K562 (cell line): Measurements from ENCODE around the gene WNT6. TPM values are rescaled to one million over a fixed set of nuclear protein-coding genes. Genes with fewer than 3 reads are reported as not detected.

Source experiments
- ATAC-seq: fragments of 200-7000 bp; cut with Tn5 transposase; 3 replicates; pipeline ENCODE4 v1.9.1; 2020; ENCODE audit warnings: moderate library complexity
- BruUV-seq: library from RNA; stranded (reverse); fragments of 400-500 nt; replicated peaks from 2 replicates; lab custom pipeline; 2021; lab: Mats Ljungman, UMichigan
- CTCF ChIA-PET: fragments of 300-600 bp; formaldehyde crosslinking; extraction: SDS; loops from one replicate; lab custom pipeline; 2021; ENCODE audit warnings: low intra/inter-chr PET ratio; lab: Yijun Ruan, JAX
- POLR2A ChIA-PET: fragments of 300-600, 350-650 bp; sonication (Branson Sonifier 250); formaldehyde crosslinking; extraction: SDS; loops from one replicate; lab custom pipeline; 2021; ENCODE audit warnings: antibody characterized with exemption, inconsistent platforms; lab: Yijun Ruan, JAX
- DNase-seq, 4 experiments: peaks; one replicate each; pipeline versions ENCODE4 v3.0.0 to v3.0.0-alpha.2; 2011 to 2018; ENCODE audit warnings: low spot score in 3 of 4, mixed read lengths in 3 of 4; ENCODE audit errors: extremely low read depth in 1 of 4
- FAIRE-seq: peaks from 2 replicates; lab custom pipeline; 2011; peaks lifted over from hg19 to GRCh38; lab: Jason Lieb, UNC
- H2AFZ ChIP-seq: 2 replicates; pipeline ENCODE4 v1.6.0; 2011; ENCODE audit warnings: low read depth, low read length, control low read depth, inconsistent platforms
- H3K27ac ChIP-seq: fragments of 200-600 bp; 3 replicates; pipeline ENCODE4 v1.8.0; 2011; ENCODE audit warnings: low read depth, mild to moderate bottlenecking, control low read depth, inconsistent platforms, low read length, moderate library complexity, mixed read lengths; ENCODE audit errors: extremely low read depth
- H3K27me3 ChIP-seq, 2 experiments: fragments of 300-600 bp in 1 of 2; 2 replicates in 1 of 2; 3 replicates in 1 of 2; pipeline versions ENCODE4 v1.6.0 to v1.8.0; 2011; ENCODE audit warnings: inconsistent platforms in 2 of 2, low read length in 2 of 2, mild to moderate bottlenecking in 1 of 2, mixed read lengths in 1 of 2, moderate library complexity in 1 of 2; ENCODE audit not compliant: control insufficient read depth in 2 of 2, insufficient read depth in 2 of 2
- H3K36me3 ChIP-seq: fragments of 300-600 bp; 3 replicates; pipeline ENCODE4 v1.8.0; 2011; ENCODE audit warnings: mild to moderate bottlenecking, low read length, inconsistent platforms; ENCODE audit not compliant: control insufficient read depth, insufficient read depth
- H3K4me1 ChIP-seq, 2 experiments: fragments of 200-600 bp in 1 of 2; replicated peaks in 1 of 2; 2 replicates in 1 of 2; 3 replicates in 1 of 2; pipeline versions ENCODE4 v1.5.1 to v1.8.0; 2011; ENCODE audit warnings: inconsistent platforms in 2 of 2, low read length in 2 of 2, mild to moderate bottlenecking in 1 of 2, mixed read lengths in 1 of 2, moderate library complexity in 1 of 2; ENCODE audit not compliant: control insufficient read depth in 2 of 2, insufficient read depth in 2 of 2
- H3K4me2 ChIP-seq: 2 replicates; pipeline ENCODE4 v1.6.1; 2011; ENCODE audit warnings: low read length, control low read depth, inconsistent platforms, mixed read lengths; ENCODE audit not compliant: insufficient read depth
- H3K4me3 ChIP-seq: fragments of 200-600 bp; sonication (generic), shearing (Covaris generic); 2 replicates; pipeline ENCODE4 v1.5.1; 2016; ENCODE audit warnings: control low read depth, inconsistent platforms
- H3K79me2 ChIP-seq: fragments of 200-600 bp; 3 replicates; pipeline ENCODE4 v1.8.0; 2011; ENCODE audit warnings: low read length, inconsistent platforms; ENCODE audit not compliant: control insufficient read depth, insufficient read depth
- H3K9ac ChIP-seq, 2 experiments: 2 replicates each; pipeline versions ENCODE4 v1.6.0 to v1.6.1; 2011; ENCODE audit warnings: low read depth in 2 of 2, low read length in 2 of 2, control low read depth in 1 of 2, inconsistent platforms in 1 of 2, mild to moderate bottlenecking in 1 of 2, mixed read lengths in 1 of 2; ENCODE audit not compliant: insufficient read depth in 1 of 2
- H3K9me1 ChIP-seq: one replicate; pipeline ENCODE4 v1.6.0; 2011; ENCODE audit warnings: inconsistent platforms, mild to moderate bottlenecking, low read length, moderate library complexity; ENCODE audit not compliant: control insufficient read depth, insufficient read depth
- H3K9me3 ChIP-seq: replicated peaks from 2 replicates; pipeline ENCODE4 v1.5.1; 2011; ENCODE audit warnings: low read depth, low read length, inconsistent platforms; ENCODE audit not compliant: control insufficient read depth, insufficient read depth
- H4K20me1 ChIP-seq: replicated peaks from 2 replicates; pipeline ENCODE4 v1.6.1; 2011; ENCODE audit warnings: low read length, inconsistent platforms, mixed read lengths; ENCODE audit not compliant: control insufficient read depth, insufficient read depth
- CBX1 ChIP-seq: sonication (generic); IDR thresholded peaks from 2 replicates; pipeline ENCODE4 v1.6.1; 2016; ENCODE audit warnings: antibody characterized with exemption, low read depth, mild to moderate bottlenecking
- HOXB6 ChIP-seq: fragments of 250-450 bp; sonication (Bioruptor Pico); IDR thresholded peaks from 2 replicates; pipeline ENCODE4 v1.5.1; 2022; ENCODE audit warnings: mild to moderate bottlenecking, borderline replicate concordance
- MAZ ChIP-seq, 2 experiments: fragments of 450-650 bp in 1 of 2; sonication (generic) in 1 of 2; formaldehyde crosslinking; IDR thresholded peaks in 1 of 2; conservative IDR thresholded peaks in 1 of 2; 2 replicates each; pipeline versions ENCODE4 v1.4.0 to v1.5.0; 2020; ENCODE audit warnings: mild to moderate bottlenecking in 1 of 2, missing genetic modification reagents in 1 of 2
- PTBP1 ChIP-seq: fragments of 200-400 bp; formaldehyde crosslinking; IDR thresholded peaks from 2 replicates; pipeline ENCODE4 v1.6.1; 2017; ENCODE audit warnings: low read depth, low read length
- ZNF696 ChIP-seq: fragments of 250-450 bp; sonication (Bioruptor Pico); conservative IDR thresholded peaks from 2 replicates; pipeline ENCODE4 v1.4.0; 2020; ENCODE audit warnings: mild to moderate bottlenecking, moderate library complexity
- WGBS: fragments of 100-300 bp; shearing (Covaris generic); methylation state at CpG from one replicate; pipeline ENCODE4 v1.1.6; 2016; ENCODE audit warnings: low coverage, mixed read lengths; ENCODE audit not compliant: insufficient coverage; ENCODE audit errors: missing lambda C conversion rate; 5-methylcytosine and 5-hydroxymethylcytosine counted together
- in situ Hi-C: fragments of 300-500 bp; cut with MboI; formaldehyde crosslinking; loops from 4 replicates; pipeline ENCODE4 v1.15.0; 2018; ENCODE audit warnings: inconsistent platforms, mixed read lengths
- intact Hi-C: fragments of 100-400 bp; cut with micrococcal nuclease; formaldehyde crosslinking; loops from 2 replicates; pipeline ENCODE4 v1.14.2; 2022
- polyA plus RNA-seq, 8 experiments: library from polyadenylated mRNA; depleted of rRNA in 4 of 8; stranded (reverse) in 5 of 8; unstranded in 3 of 8; fragments of >200 nt; fragmentation: Nextera tagmentation in 2 of 8; fragmentation: Illumina TruSeq in 1 of 8; extraction: Ambion mirVana in 2 of 8; extraction: Trizol in 1 of 8; gene quantifications; 2 replicates each; pipeline versions ENCODE4 v1.2.1 to v1.2.3, GENCODE V29; 2011 to 2014; ENCODE audit warnings: inconsistent platforms in 1 of 8, missing spikeins in 1 of 8
- total RNA-seq, 7 experiments: library from RNA; depleted of rRNA in 6 of 7; stranded (reverse); fragments of >200 nt in 6 of 7; fragmentation: Illumina TruSeq in 2 of 7; extraction: Trizol in 2 of 7; gene quantifications; 2 replicates each; pipeline versions ENCODE4 v1.2.1 to v1.2.3, GENCODE V29; 2011 to 2021; ENCODE audit warnings: low replicate concordance in 1 of 7
- TF ChIP-seq, protein P1 (sequence below): sonication (generic); formaldehyde crosslinking; IDR thresholded peaks from 2 replicates; pipeline ENCODE4 v1.8.1; 2023; ENCODE audit warnings: missing genetic modification reagents, mild to moderate bottlenecking, borderline replicate concordance

WNT6 gene
- total and polyA plus RNA-seq, 9 of the 15 experiments (the other 6 are each of a cell fraction or from before 2014, with no cell fraction given): not detected

- Histone ChIP-seq H2AFZ (no peak overlapping the region), H3K27ac (no peak overlapping the region), H3K4me1 (no peaks in the 10 kb centered on the region; a peak in 1 of 5 replicates), H3K4me2 (no peak overlapping the region), H3K27me3 (peaks cover 7 to 21% of the 10 kb centered on the region in 2 experiments; a peak in 3 of 5 replicates), H3K9ac (no peak overlapping the region), H3K4me3 (no peak overlapping the region), H4K20me1 (no peaks in the 10 kb centered on the region), H3K36me3 (no peaks in the 10 kb centered on the region), H3K9me3 (no peaks in the 10 kb centered on the region), H3K9me1 (no peaks in the 10 kb centered on the region), H3K79me2 (no peaks in the 10 kb centered on the region)
- in situ Hi-C loops (no loop called here), intact Hi-C loops (no loop called here)
- DNase-seq (no peak), ATAC-seq (no peak), FAIRE-seq (no peak)
- no peak for TF ChIP-seq CBX1
- no peak for TF ChIP-seq ZNF696 (CRISPR knock-in tag)
- ChIA-PET CTCF (no interaction called here), POLR2A (interaction anchor here (0.6 to 0.7 kb wide), 2 partner anchors 70 to 404 kb away, joined by 3 to 4 read pairs; no protein-coding TSS in a partner anchor)
- WGBS: 3% methylated on average over 4 of the region's 4 CpGs
- no TSS peak for BruUV-seq
These were observed 20.2 kb upstream of the WNT6 start for GRCh38 chr2:218839430-218839829.

GRCh38 chr2:218839888-218840287 lies 19.7 kb upstream of the WNT6 start:
- BruUV-seq: no TSS peak
- no peak for ATAC-seq
- Histone ChIP-seq H3K4me3 (no peak overlapping the region), H3K79me2 (no peaks in the 10 kb centered on the region), H3K4me2 (no peak overlapping the region), H3K4me1 (no peaks in the 10 kb centered on the region; a peak in 1 of 5 replicates), H3K9me1 (no peaks in the 10 kb centered on the region), H3K27me3 (peaks cover 7 to 17% of the 10 kb centered on the region in 2 experiments; a peak in 3 of 5 replicates), H3K9me3 (no peaks in the 10 kb centered on the region), H3K27ac (no peak overlapping the region), H2AFZ (no peak overlapping the region), H3K36me3 (no peaks in the 10 kb centered on the region), H3K9ac (no peak overlapping the region), H4K20me1 (no peaks in the 10 kb centered on the region)
- DNase-seq: no peak
- CTCF ChIA-PET: no interaction called here
- POLR2A ChIA-PET: no interaction called here
- intact Hi-C loops (no loop called here), in situ Hi-C loops (loop anchor here (10.0 kb wide), 1 partner anchor 115 kb away; no protein-coding TSS in a partner anchor)
- 0% methylated on average over 1 of the region's 1 CpG for WGBS
- FAIRE-seq: no peak
- TF ChIP-seq HOXB6 (CRISPR knock-in tag) (no peak), MAZ (CRISPR knock-in tag; conservative IDR thresholded peaks at IDR 0.05 in 1 of 2, IDR thresholded peaks at IDR 0.05 in 1 of 2) (no peak), PTBP1 (no peak)
- TF ChIP-seq, protein P1, sequence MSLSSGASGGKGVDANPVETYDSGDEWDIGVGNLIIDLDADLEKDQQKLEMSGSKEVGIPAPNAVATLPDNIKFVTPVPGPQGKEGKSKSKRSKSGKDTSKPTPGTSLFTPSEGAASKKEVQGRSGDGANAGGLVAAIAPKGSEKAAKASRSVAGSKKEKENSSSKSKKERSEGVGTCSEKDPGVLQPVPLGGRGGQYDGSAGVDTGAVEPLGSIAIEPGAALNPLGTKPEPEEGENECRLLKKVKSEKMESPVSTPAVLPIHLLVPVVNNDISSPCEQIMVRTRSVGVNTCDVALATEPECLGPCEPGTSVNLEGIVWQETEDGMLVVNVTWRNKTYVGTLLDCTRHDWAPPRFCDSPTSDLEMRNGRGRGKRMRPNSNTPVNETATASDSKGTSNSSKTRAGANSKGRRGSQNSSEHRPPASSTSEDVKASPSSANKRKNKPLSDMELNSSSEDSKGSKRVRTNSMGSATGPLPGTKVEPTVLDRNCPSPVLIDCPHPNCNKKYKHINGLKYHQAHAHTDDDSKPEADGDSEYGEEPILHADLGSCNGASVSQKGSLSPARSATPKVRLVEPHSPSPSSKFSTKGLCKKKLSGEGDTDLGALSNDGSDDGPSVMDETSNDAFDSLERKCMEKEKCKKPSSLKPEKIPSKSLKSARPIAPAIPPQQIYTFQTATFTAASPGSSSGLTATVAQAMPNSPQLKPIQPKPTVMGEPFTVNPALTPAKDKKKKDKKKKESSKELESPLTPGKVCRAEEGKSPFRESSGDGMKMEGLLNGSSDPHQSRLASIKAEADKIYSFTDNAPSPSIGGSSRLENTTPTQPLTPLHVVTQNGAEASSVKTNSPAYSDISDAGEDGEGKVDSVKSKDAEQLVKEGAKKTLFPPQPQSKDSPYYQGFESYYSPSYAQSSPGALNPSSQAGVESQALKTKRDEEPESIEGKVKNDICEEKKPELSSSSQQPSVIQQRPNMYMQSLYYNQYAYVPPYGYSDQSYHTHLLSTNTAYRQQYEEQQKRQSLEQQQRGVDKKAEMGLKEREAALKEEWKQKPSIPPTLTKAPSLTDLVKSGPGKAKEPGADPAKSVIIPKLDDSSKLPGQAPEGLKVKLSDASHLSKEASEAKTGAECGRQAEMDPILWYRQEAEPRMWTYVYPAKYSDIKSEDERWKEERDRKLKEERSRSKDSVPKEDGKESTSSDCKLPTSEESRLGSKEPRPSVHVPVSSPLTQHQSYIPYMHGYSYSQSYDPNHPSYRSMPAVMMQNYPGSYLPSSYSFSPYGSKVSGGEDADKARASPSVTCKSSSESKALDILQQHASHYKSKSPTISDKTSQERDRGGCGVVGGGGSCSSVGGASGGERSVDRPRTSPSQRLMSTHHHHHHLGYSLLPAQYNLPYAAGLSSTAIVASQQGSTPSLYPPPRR: no peak
